Kasumi-1 (cell line): ENCODE results near the gene XKR3.
"Not testable (repeated sequence)": the region's sequence is repeated elsewhere in the genome, so short reads cannot be mapped to it uniquely, and the experiment has no call there.

Experiments
- DNase-seq, 2 experiments: peaks; one replicate each; lab custom pipeline; 2025; lab: John Stamatoyannopoulos, UW

Gene XKR3

DNA sequence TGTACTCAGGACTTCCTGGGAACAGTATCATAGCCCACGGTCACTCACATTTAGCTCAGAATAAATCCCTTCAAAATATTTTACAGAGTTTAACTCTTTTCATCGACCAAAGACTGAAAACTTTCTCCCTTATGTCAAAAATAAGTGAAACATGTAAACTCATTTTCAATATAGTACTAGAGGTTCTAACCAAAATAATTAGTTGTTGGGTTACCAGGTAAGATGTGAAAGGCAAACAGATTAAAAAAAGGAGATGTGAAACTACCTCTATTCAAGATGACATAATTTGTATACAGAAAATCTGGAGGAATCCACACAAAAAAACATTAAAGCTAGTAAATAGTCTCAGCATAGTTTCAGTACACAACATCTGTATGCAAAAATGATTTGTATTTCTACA lies 20.3 kb downstream of the XKR3 start:
- no peak for DNase-seq

DNA sequence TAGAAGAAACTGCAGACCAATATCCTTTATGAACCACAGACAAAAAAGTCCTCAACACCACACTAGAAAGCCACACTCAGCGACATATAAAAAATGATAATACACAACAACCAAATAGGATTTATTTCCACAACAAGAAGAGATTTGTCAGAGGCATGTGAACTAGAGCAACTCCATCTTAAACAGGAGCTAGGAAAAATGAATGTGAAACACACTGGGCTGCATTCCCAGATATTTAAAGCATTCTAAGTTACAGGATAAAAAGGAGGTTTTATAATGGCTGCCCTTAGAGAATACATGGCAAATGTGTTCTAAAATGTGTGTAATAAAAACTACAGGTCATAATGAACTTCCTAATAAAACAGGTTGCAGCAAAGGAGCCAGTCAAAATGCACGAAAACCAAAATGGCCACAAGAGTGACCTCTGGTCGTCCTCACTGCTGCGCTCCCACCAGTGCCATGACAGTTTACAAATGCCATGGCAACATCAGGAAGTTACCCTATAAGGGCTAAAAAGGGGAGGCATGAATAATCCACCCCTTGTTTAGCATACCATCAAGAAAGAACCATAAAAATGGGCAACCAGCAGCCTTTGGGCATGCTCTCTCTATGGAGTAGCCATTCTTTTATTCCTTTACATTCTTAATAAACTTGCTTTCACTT lies 21.8 kb downstream of the XKR3 start:
- no peak for DNase-seq

DNA sequence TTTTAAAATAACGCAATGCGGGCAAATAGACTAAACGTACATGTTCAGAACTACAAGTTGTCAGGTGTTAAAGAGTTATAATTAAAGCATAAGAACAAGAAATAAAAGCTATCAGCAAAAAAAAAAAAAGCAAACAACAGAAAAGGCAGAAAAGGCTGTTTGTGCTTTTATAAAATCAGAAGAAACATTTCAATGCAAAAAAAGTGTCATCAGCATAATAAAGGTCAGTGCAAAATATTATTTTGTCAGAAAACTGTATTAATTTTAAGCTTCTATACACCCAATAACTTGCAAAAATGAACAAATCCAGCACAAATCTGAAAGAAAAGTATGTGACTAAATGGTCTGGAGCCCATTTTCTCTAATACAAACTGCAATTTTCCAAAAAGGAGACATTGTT lies 23.6 kb downstream of the XKR3 start:
- no peak for DNase-seq

DNA sequence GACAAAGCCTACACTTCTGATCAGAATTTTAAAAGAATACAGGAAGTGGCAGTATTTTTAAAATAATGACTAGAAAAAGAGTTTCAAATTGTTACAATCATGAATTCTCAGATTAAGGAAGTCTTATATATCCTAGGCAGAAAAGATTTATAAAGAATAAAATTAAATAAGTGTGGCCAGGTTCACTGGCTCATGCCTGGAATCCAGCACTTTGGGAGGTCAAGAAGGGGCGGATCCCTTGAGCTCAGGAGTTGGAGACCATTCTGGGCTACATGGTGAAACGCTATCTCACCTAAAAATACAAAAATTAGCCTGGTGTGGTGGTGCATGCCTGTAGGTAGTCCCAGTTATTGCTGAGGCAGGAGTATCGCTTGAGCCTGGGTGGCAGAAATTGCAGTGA lies 24.1 kb downstream of the XKR3 start:
- no peak for DNase-seq

DNA sequence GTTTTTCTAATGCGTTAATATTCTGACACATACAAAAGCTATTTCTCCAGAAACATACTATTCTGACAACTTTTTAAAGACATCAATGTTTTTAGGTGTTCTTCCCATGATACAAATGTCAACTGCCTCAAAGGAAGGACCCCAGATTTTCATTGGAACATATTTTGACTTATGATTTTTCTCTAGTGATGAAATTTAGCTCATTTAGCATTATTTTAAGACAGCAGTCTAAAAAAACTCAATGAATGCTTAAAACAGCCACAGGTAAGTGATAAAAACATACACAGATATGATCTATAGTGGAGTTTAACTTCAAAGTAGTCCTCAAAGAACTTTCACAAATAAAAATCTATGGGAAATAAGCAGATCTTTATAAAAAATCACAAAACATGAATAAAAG lies 24.9 kb downstream of the XKR3 start:
- DNase-seq, result no peak

DNA sequence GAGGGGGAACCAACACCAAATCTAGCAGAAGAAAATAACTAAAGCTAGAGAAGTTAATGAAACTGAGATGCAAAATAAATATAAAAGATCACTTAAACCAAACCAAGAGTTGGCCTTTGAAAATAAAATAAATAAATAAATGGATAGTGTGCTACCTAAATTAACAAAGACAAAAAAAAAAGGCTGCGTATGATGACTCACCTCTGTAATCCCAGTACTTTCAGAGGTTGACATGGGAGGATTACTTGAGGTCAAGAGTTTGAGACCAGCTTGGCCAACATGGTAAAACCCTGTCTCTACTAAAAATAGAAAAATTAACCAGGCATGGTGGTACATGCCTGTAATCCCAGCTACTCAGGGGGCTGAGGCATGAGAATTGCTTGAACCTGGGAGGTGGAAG lies 29.7 kb downstream of the XKR3 start:
- not testable (repeated sequence) for DNase-seq

DNA sequence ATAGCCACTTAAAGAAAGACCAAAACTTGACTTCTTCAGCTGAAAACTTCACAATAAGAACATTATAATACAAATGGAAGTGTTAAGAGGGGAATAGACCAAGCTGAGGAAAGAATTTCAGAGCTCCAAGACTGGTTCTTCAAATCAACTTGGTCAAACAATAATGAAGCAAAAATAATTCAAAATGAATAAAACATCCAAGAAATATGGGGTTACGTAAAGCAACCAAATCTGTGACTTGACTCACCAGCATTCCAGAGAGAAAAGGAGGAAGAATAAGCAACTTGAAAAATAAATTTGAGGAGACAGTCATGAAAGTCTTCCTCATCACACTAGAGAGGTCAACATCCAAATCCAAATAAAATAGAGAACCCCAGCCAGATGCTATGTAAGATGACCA lies 31.4 kb downstream of the XKR3 start:
- DNase-seq, result no peak

DNA sequence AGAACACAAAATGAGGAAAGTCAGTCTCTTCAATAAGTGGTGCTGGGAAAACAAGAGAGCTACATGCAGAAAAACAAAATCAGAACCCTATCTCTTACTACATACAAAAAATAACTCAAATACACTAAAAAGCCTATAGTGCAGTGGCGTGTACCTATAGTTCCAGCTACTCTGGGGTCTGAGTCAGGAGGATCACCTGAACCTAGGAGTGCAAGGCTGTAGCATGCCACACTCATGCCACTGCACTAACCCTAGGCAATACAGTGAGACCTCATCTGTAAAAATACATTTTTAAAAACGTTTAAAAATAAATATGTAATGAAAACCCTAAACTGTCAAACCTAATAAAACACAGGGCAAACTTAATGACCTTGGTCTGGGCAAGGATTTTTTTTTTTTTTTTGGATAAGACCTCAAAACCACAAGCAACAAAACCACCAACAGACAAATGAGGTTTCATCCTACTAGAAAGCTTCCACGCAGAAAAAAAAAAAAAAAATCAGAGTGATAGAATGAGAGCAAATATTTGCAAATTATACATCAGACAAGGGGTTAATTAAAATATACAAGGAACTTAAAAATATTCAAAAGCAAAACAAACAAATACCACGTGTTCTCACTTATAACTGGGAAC lies 35.2 kb downstream of the XKR3 start:
- DNase-seq, result no peak

DNA sequence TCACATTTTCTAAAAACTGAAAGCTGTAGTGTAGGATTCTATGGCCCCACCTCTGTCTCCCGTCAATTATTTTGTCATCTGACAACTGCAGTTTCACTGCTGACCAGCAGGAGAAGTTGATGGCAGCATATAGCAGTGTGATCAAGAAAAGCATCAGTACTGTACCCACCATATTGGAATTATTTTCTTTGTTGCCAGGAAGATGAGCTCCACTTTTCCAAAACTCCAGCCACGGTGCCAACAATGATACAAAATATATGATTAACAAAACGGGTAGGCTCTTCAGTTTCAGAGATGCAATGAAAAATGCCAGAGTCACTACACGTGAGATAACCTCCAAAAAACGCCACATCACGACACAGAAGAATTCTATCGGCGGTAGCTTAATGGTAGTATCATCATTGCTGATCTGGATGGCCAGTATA lies 41.3 kb downstream of the XKR3 start:
- peak; percentile 27 to 53 for DNase-seq

DNA sequence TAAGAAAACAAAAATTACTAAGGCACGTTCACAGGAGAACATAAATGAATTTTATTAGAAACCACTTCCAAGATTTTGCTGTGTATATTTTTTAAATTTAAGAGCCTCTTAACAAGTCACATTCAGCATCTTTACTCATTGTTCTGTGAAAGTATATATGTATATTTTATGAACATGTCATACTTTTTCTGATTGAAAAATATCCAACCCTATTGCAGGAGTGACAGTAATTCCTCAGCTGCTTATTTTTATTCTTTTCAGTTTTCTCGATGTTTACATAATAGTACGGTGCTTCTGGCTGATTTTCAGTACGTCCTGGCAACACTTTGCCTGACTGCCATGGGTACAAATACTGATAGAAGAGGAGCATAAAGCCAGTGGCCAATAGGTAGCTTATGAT lies 41.8 kb downstream of the XKR3 start:
- no peak for DNase-seq

DNA sequence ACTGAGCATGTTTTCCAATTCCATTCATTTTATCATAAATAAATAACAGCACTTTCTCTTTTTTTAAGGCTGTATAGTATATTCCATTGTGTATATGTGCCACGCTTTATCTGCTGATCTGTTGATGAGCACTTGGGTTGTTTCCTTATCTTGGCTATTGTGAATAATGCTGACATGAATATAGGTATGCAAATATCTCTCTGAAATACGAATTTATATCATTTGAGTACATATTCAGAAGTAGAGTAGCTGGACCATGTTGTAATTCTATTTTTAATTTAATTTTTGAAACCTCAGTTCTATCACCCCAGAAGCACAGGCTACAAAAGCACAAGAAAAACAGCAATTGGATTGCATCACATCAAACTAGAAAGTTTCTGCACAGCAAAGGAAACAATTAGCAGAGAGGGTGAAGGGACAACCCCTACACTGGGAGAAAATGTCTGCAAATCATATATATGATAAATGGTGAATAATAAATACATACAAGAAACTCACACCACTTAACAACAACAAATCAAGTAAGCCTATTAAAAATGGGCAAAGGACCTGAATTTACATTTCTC lies 43.4 kb downstream of the XKR3 start:
- no peak for DNase-seq

DNA sequence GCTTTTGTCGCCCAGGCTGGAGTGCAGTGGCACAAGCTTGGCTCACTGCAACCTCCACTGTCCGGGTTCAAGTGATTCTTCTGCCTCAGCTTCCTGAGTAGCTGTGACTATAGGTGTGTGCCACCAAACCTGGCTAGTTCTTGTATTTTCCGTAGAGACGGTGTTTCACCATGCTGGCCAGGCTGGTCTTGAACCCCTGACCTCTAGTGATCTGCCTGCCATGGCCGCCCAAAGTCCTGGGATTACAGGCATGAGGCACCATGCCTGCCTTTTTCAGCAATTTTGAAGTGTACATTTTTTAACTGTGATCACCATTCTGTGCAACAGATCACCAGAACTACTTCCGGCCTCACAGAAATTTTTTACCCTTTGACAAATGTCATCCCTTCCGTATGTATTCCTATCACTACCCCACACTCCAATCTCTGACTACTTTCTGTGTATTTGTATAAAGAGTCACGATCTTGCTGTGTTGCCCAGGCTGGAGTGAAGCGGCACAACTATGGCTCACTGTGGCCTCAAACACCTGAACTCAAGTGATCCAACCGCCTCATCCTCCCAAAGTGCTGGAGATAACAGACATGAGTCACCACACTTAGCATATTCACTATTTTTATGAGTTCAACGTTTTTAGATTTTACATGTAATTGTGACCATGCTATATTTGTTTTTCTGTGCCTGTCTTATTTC lies 44.0 kb downstream of the XKR3 start:
- no peak for DNase-seq

DNA sequence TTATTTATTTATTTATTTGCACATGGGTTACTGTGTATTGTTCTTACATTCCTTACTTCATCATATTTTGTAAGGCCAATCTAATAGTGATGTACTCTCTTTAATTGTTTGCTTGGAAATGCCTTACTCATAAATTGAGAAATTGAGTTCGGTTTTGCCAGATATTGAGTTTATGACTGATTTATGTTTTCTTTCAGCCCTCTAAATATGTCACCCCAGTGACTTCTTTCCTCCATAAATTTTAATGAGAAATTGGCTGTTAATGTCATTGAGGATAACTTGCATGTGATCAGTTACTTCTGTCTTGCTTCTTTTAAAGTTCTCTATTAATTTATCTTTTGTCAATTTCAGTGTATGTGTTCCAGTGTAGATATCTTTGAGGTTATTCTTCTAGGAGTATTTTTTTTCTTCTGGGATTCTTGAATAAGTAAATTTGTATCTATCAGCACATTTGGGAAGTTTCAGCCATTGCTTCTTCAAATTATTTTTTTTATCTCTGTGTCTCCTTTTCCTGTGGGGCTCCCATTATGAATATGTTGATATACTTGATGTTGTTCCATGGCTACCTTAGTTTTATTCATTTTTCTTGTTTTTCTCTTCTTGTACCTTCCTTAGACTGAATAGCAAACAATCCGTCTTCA lies 47.8 kb downstream of the XKR3 start:
- DNase-seq, result no peak

DNA sequence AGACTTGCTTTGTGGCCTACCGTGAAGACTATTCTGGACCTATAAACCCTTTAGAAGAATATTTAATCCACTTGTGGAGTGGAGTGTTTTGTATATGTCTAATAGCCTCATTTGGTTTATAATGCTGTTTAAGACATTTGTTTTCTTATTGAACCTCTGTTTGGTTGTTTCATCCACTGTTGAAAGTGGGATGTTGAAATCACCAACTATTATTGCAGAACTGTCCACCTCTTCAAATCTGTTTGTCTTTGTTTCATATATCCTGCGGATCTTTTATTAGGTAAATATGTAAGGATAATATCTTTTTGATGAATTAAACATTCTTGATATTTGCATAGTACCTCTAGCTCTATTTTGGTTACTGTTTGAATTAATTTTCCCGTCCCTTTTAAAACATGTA lies 49.1 kb downstream of the XKR3 start:
- no peak for DNase-seq

DNA sequence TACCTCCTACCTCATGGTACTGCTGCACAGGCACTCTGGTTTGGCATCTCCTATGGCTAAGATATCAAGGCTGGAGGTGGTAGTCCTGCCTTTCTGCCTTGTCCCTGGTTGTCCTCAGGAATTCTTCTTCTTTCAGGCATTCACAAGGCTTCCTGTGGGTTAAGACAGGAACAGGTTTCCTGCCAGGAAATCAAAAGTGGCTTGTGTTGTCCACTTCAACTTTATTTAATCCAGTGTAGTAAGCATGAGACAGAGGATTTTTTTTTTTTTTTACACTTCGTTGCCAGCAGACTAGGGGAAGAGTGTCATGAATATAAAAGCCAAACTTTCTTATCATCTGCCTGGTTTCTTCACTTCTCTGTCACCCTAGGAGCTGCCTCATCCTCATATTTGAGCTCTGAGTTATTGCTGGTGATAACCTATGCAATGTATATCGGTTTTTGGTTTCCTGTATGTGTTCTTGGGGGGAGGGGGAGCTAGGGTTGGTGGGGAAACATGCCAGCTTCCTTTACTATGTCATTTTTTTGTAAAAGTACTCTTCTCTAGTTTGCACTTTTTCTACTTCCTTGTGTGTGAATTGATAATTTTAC lies 50.2 kb downstream of the XKR3 start:
- DNase-seq, result peak; percentile 26 to 37

DNA sequence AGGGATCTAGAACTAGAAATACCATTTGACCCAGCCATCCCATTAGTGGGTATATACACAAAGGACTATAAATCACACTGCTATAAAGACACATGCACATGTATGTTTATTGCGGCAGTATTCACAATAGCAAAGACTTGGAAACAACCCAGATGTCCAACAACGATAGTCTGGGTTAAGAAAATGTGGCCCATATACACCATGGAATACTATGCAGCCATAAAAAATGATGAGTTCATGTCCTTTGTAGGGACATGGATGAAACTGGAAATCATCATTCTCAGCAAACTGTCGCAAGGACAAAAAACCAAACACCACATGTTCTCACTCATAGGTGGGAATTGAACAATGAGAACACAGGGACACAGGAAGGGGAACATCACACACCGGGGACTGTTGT lies 53.6 kb downstream of the XKR3 start:
- not testable (repeated sequence) for DNase-seq

DNA sequence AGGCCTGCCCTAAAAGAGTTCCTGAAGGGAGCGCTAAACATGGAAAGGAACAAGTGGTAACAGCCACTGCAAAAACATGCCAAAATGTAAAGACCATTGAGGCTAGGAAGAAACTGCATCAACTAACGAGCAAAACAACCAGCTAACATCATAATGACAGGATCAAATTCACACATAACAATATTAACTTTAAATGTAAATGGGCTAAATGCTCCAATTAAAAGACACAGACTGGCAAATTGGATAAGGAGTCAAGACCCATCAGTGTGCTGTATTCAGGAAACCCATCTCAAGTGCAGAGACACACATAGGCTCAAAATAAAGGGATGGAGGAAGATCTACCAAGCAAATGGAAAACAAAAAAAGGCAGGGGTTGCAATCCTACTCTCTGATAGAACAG lies 57.3 kb downstream of the XKR3 start:
- not testable (repeated sequence) for DNase-seq

DNA sequence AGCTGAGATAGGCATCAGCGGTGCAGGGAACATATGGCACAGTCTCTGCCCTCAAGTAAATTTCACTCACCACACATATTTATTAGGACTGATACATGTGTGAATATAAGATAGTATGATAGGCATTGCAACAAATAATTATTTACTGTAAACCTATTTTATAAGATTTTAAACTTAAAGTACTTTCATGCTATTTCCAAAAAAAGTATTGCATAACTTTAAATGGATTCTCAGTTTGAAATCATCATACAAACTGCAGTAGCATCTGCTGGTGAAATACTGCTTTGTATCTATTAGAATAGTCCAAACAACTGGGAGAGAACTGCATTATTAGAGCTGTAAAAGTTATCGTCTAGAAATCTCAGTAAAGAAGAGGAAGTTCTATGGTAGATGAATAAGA lies 63.0 kb downstream of the XKR3 start:
- DNase-seq, result not testable (repeated sequence)

DNA sequence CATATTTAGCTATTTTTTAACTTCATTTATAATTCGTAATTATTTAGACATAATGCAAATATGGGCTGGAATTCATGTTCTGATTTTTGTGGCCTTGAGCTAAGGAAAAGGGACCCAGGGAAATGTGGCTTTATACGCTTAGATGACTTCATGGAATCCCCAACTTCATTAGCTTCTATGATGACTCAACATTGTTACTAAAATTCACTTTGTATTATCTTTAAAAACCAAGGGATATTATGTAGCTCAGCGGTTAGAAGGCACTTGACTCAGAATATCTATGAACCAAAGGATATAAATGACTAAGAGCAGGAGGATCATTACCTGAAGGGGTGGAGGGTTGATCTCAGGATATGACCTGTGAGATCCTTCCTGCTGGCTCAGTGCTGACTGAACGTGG lies 64.8 kb downstream of the XKR3 start:
- DNase-seq, result not testable (repeated sequence)

DNA sequence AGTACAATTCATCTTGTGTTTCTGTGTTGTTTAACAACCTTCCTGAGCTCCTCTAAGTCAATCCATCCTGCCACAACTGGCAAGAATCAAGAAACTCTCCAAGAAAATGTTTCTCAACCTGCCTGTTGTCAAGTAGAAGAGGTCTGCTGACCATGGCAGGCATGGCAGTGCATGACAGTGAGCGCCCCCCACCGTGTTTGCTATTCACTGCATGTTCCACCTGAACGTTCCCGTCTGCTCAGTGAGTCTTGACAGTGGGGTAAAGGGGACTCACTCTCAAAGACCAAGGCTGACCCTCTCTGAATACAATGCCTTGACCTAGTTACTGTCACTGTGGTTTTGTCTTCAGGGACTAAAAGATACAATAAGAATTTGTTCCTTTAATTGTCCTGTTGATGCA lies 75.9 kb downstream of the XKR3 start:
- not testable (repeated sequence) for DNase-seq

DNA sequence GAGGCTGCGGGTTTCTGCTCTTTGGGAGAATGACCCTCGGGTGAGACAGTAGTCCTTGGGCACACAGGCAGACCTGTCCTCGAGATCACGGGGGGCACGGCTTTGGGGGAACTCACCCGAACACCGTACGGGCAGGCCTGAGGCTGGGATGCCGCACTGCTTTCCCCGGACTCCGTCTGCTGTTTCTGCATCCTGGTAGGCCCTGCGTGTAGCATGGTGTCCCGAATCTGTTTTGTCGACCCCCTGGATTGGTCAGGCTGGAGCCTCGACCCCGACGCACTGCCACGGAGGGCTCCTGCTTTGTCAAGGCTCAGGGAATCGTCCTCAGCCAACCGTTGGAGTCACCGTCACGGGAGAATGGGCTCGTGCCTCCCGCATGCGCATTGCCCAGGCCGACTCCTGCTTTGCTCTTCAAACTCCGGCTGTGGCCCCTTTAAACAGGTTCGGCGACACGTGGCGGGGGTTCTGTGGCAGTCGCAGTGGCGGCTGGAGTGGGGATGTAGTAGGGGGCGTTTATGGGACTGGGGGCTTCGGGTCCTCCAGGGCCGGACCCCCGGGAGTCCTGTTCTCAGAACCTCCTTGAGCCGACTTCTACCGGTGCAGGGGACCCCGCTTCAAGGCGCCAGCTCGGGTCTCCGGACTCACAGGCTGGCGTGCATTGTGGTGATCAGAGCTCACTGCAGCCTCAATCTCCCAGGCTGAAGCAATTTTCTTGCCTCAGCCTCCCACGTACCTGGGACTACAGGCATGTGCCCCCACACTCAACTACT lies 76.9 kb downstream of the XKR3 start:
- DNase-seq, result not testable (repeated sequence)
